Breast epithelium (tissue), 3 donors: Measurements from ENCODE around the gene BORCS6.

Experiments
- POLR2A ChIP-seq: fragments of 450-650 bp; IDR thresholded peaks from one replicate; pipeline ENCODE4 v1.6.1; 2016; ENCODE audit warnings: antibody characterized with exemption, mild to moderate bottlenecking, moderate library complexity
- POLR2AphosphoS5 ChIP-seq, 3 donors: sonication (generic); formaldehyde crosslinking; IDR thresholded peaks; one replicate each; pipeline ENCODE4 v1.6.1; 2017; ENCODE audit warnings: antibody characterized with exemption in 3 of 3

DNA sequence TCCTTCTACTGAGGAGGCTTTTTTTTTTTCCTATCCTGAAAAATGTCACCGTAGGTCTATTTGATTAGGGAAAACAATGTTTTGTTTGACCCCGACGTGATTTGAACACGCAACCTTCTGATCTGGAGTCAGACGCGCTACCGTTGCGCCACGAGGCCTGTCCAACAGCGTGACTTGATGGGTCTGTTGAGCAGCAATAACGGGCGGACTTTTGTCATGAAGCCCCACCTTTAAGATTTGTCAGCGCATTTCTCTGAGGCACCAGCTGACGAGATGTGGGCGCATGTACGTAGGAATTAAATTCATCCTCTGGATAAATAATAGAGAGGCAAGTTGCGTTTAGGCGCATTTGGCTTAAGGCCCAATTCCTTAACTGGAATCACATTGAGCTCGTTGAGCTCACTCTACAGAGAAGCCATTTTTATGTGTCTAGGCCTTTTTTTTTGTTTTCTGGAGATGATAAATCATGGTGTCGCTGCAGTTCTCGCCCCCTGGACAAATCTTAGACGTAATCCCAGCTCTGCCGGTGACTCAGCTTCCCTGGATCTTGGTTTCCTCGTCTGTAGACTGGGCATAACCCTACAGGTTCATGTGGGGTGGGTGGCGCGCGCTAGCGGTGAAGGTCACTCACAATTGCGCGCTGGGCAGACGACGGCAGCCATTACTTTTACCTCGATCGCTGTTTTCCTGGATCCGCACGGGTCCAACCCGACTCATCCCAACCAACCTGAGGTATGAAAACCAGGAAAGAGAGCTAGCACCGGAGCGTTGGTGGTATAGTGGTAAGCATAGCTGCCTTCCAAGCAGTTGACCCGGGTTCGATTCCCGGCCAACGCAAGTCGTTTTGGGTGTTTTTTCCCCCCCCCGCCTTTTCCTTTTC lies 31.0 kb upstream of the BORCS6 start:
- TF ChIP-seq POLR2AphosphoS5 (IDR thresholded peaks at IDR 0.05) (peak; percentile 64 to 94 (median 76)), POLR2A (no peak)
